Measurements from ENCODE around the gene ZDHHC4. TPM values are rescaled to one million over a fixed set of nuclear protein-coding genes. Genes with fewer than 3 reads are reported as not detected.

The ZDHHC4 gene
- total and polyA plus RNA-seq, 8 donors: 54.5 to 75.9 (median 71.2) TPM

DNA sequence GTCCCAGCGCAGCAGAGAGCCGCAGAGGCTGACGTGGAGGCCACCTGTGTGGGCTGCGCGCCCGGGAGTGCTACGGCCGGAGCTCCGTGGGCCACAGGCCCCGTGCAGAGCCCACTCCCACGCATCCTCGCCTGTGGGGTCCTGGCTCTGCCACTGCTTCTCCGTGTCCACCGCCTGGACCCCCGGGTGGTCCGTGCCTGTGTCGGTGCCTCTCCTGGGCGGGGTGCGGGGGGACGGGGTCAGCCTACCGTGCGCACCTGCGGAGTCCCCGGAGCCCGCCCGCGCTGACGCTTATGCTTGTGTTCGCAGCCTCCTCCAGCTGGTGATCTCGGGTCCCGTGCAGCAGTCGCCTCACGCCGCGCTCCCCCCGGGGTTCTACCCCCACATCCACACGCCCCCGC, 30.4 kb downstream of the ZDHHC4 start:
- DNase-seq (peak in 1 of 4 donors; percentile 77), ATAC-seq (no peak)
- H3K9me3 ChIP-seq: no peaks in the 10 kb centered on the region
- TF ChIP-seq, protein P1, sequence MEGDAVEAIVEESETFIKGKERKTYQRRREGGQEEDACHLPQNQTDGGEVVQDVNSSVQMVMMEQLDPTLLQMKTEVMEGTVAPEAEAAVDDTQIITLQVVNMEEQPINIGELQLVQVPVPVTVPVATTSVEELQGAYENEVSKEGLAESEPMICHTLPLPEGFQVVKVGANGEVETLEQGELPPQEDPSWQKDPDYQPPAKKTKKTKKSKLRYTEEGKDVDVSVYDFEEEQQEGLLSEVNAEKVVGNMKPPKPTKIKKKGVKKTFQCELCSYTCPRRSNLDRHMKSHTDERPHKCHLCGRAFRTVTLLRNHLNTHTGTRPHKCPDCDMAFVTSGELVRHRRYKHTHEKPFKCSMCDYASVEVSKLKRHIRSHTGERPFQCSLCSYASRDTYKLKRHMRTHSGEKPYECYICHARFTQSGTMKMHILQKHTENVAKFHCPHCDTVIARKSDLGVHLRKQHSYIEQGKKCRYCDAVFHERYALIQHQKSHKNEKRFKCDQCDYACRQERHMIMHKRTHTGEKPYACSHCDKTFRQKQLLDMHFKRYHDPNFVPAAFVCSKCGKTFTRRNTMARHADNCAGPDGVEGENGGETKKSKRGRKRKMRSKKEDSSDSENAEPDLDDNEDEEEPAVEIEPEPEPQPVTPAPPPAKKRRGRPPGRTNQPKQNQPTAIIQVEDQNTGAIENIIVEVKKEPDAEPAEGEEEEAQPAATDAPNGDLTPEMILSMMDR (IDR thresholded peaks at IDR 0.05): no peak
- peaks cover 0 to under 1% of the 10 kb centered on the region in 2 donors for H3K27me3 ChIP-seq
- peaks cover 0 to 67% of the 10 kb centered on the region in 2 donors for H3K36me3 ChIP-seq
- no peak overlapping the region for H3K27ac ChIP-seq
- no peaks in the 10 kb centered on the region for H3K4me1 ChIP-seq
- H3K4me3 ChIP-seq: no peak overlapping the region
- intact Hi-C loops (cut with DNase I): no loop called here

DNA sequence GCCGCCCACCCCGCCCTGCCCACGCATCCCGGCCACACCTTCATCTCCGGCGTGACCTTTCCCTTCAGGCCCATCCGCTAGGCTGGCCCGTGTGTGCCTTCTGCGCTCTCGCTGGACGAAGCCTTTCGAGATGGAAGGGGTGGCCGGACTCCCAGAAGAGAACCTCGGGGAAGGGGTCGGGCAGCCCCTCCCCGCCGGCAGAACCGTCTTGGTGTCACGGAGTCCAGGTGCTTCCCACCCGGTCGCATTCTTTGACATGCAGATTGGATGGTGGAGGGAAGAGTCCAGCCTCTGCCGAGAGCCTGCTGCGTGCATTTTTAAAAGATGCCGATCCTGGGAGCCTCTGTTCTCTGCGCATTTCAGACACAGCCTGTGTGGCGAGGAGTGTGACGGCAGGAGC, 30.8 kb downstream of the ZDHHC4 start:
- ATAC-seq (no peak), DNase-seq (no peak)
- Histone ChIP-seq H3K4me1 (no peaks in the 10 kb centered on the region), H3K27me3 (peaks cover 0 to 4% of the 10 kb centered on the region in 2 donors), H3K27ac (no peak overlapping the region), H3K36me3 (peaks cover 0 to 62% of the 10 kb centered on the region in 2 donors), H3K4me3 (no peak overlapping the region), H3K9me3 (no peaks in the 10 kb centered on the region)
- intact Hi-C loops (cut with DNase I): no loop called here
- TF ChIP-seq, protein P1 (IDR thresholded peaks at IDR 0.05): no peak

DNA sequence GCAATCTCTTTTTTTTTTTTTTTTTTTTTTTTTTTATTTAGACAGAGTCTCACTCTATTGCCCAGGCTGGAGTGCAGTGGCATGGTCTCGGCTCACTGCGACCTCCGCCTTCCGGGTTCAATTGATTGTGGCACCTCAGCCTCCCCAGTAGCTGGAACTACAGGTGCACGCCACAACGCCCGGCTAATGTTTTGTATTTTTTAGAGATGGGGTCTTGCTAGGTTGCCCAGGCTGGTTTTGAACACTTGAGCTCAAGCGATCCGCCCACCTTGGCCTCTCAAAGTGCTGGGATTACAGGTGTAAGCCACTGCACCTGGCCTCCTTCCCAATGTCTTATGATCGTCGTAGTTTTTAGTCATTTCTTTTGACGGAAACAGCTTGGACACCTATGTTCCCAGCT, 31.5 kb downstream of the ZDHHC4 start:
- Histone ChIP-seq H3K9me3 (no peaks in the 10 kb centered on the region), H3K36me3 (peaks cover 0 to 56% of the 10 kb centered on the region in 2 donors), H3K27me3 (peaks cover 0 to 9% of the 10 kb centered on the region in 2 donors), H3K4me1 (no peaks in the 10 kb centered on the region), H3K27ac (no peak overlapping the region), H3K4me3 (no peak overlapping the region)
- ATAC-seq: no peak
- intact Hi-C loops (cut with DNase I): no loop called here
- no peak for DNase-seq
- TF ChIP-seq, protein P1 (IDR thresholded peaks at IDR 0.05): no peak

DNA sequence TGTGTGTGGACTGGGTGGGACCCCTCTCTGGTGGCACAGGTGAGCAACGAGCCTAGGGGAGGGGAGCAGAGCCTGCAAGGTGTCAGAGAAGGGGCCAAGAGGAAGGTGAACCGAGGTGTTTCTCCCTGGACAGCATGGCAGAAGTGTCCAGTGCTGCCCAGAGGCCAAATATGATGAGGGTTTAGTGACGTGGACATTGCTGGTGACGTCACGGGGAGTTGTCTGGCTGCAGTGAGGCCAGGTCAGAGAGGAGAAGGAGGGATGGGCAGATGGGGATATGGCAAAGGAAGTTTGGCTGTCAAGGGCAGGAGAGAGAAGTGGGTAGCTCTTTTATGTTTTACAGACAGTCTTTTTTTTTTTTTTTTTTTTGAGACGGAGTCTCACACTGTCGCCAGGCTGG, 35.6 kb downstream of the ZDHHC4 start:
- TF ChIP-seq, protein P1 (IDR thresholded peaks at IDR 0.05): no peak
- intact Hi-C loops (cut with DNase I): no loop called here
- Histone ChIP-seq H3K36me3 (peaks cover 0 to 16% of the 10 kb centered on the region in 2 donors), H3K9me3 (no peaks in the 10 kb centered on the region), H3K4me1 (peaks cover 0 to 9% of the 10 kb centered on the region in 2 donors), H3K4me3 (no peak overlapping the region), H3K27ac (no peak overlapping the region), H3K27me3 (peaks cover 0 to 42% of the 10 kb centered on the region in 2 donors)
- ATAC-seq: no peak
- DNase-seq: no peak

DNA sequence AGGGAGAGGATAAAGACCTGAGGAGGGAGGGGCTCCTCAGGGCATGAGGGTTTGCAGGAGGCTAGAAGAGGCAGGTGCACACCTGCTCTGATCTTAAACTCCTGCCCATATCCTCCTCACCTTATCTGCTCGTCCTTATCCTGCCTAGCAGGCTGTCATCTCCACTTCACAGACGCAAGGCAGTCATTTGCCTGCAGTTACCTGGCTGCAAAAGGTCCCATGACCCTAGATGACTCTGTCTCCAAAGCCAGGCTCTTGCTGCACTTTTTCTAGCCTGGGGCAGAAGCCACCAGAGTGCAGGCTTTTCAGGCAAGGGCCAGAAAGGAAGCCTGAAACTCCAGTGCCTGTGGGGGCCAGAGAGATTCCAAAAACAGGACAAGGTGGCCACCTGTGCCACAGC, 36.5 kb downstream of the ZDHHC4 start:
- TF ChIP-seq, protein P1 (IDR thresholded peaks at IDR 0.05): no peak
- Histone ChIP-seq H3K27ac (no peak overlapping the region), H3K9me3 (no peaks in the 10 kb centered on the region), H3K4me1 (peaks cover 0 to 9% of the 10 kb centered on the region in 2 donors), H3K36me3 (peaks cover 0 to 7% of the 10 kb centered on the region in 2 donors), H3K4me3 (no peak overlapping the region), H3K27me3 (peaks cover 0 to 42% of the 10 kb centered on the region in 2 donors)
- no peak for DNase-seq
- no peak for ATAC-seq
- intact Hi-C loops (cut with DNase I): no loop called here
